ENCODE measurements around the gene DERA.

- TF ChIP-seq ZNF140 (tag by site-specific recombination; IDR thresholded peaks at IDR 0.05) (no peak), TCF7L2 (IDR thresholded peaks at IDR 0.05; ENCODE audit: borderline replicate concordance, low read depth, low read length) (no peak)
- TF ChIP-seq, protein P1, sequence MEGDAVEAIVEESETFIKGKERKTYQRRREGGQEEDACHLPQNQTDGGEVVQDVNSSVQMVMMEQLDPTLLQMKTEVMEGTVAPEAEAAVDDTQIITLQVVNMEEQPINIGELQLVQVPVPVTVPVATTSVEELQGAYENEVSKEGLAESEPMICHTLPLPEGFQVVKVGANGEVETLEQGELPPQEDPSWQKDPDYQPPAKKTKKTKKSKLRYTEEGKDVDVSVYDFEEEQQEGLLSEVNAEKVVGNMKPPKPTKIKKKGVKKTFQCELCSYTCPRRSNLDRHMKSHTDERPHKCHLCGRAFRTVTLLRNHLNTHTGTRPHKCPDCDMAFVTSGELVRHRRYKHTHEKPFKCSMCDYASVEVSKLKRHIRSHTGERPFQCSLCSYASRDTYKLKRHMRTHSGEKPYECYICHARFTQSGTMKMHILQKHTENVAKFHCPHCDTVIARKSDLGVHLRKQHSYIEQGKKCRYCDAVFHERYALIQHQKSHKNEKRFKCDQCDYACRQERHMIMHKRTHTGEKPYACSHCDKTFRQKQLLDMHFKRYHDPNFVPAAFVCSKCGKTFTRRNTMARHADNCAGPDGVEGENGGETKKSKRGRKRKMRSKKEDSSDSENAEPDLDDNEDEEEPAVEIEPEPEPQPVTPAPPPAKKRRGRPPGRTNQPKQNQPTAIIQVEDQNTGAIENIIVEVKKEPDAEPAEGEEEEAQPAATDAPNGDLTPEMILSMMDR (tag by site-specific recombination; IDR thresholded peaks at IDR 0.05) = no peak
These were observed 17.9 kb downstream of the DERA start for GRCh38 chr12:15928870-15929571.

All from HEK293 (cell line).